A673 (cell line): ENCODE results near the gene SPP2.

Source experiments
- EZH2 ChIP-seq: fragments of 200-600 bp; sonication (generic); IDR thresholded peaks from 2 replicates; pipeline ENCODE4 v1.6.1; 2017; ENCODE audit warnings: borderline replicate concordance, low read depth, mild to moderate bottlenecking, mixed read lengths, antibody characterized with exemption, low read length; ENCODE audit not compliant: poor library complexity, severe bottlenecking
- TF ChIP-seq, protein P1 (sequence below): fragments of 300-800, 200-600 bp; sonication (generic); conservative IDR thresholded peaks from 2 replicates; pipeline ENCODE4 v1.5.1; 2017; ENCODE audit warnings: low read depth, mild to moderate bottlenecking, antibody characterized with exemption, low read length, moderate library complexity, mixed read lengths

DNA sequence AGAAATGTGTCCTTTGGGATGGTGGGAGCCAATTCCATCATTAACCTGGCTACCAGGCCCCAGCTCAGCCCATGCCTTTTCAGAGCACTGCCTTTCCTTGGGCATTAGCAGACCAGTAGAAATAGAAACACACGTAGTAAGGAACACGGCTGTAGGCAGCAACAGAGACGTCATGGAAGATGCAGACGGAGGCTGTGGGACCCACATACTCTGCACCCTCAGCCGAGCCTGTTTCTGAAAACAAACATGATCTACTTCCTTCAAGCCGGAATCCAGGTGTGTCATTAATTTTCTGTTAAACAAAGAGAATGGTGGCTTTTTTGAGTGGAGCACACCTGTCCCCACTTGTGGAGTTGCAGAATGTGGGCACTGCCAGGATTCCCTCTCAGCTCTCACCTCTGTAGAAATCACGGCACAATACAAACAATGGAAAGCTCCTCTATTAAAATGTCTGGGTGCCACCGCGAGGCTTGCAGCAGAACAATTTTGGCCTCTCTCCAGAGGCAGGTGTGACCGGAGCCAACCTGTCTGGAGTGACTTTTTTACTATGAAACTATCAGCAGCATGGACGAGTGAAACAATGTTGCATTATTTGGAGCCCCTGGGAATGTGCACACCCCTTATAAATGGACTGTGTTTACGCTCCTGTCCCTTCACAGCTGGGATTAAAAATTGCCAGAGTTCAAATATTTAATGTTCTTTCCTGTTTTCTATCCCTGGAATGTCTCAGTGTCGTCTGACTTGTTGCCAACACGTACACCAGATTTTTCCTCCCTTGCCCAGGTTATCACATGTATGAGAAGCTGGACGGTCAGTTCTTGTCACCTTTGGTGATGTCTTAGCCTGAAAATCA is 31.7 kb downstream of the SPP2 start:
- TF ChIP-seq, protein P1, sequence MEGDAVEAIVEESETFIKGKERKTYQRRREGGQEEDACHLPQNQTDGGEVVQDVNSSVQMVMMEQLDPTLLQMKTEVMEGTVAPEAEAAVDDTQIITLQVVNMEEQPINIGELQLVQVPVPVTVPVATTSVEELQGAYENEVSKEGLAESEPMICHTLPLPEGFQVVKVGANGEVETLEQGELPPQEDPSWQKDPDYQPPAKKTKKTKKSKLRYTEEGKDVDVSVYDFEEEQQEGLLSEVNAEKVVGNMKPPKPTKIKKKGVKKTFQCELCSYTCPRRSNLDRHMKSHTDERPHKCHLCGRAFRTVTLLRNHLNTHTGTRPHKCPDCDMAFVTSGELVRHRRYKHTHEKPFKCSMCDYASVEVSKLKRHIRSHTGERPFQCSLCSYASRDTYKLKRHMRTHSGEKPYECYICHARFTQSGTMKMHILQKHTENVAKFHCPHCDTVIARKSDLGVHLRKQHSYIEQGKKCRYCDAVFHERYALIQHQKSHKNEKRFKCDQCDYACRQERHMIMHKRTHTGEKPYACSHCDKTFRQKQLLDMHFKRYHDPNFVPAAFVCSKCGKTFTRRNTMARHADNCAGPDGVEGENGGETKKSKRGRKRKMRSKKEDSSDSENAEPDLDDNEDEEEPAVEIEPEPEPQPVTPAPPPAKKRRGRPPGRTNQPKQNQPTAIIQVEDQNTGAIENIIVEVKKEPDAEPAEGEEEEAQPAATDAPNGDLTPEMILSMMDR: no peak
- no peak for TF ChIP-seq EZH2
